ENCODE measurements around the gene RELL2.

DNA sequence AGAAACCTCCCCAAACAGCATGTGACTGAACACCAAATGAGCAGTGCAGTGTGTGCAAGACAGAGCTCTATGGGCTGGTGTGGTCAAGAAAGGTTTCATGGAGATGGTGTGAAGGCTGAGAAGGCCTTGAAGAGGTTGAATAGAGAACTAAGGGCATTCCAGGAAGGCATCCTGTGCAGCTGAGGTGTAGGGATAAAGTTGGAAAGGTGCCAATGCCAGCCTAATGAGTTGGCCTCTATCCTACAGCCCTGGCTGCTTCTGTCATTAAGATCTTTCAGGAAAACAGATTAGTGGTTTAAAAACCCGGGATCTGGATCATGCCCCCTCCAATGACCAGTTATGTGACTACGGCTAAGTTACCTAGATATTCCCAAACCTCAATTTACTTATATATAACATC lies 4.1 kb upstream of the RELL2 start:
- TF ChIP-seq EZH2 (IDR thresholded peaks at IDR 0.05; ENCODE audit: insufficient read depth, poor library complexity, severe bottlenecking): no peak
- no peak for TF ChIP-seq EZH2phosphoT487 (IDR thresholded peaks at IDR 0.05; ENCODE audit: insufficient read depth, low read depth)

Data from GM23248 (cell line).